ENCODE measurements around the gene MOBP.

The MOBP gene

DNA sequence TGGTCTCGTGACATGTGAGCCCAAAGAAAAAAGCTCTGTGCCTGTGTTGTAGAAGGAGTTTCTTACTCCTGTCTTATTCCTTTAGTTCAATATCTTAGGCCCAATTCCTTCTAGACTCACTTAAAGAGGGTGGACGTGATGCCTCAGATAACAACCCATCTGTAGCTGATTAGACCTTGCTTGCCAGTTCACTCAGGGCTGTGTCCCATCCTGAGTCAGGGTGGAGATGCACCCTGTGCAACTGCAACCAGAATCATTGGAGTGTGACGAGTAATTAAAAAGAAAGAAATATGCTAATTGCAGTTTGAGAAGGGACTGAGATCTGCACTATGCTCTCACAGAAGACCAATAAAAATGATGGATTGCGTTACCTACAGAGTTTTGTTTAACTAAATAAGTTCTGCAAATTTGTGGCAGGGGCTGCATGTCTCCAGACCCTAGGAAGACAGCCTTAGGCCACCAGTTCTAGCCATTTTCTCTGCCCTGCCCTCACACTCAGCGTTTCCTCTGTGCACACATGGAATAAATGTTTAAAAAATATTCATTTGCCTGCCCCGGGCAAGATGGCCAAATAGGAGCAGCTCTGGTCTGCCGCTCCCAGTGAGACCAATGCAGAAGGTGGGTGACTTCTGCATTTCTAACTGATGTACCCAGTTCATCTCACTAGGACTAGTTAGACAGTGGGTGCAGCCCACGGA lies 83.0 kb downstream of the MOBP start:
- no peak for DNase-seq

All from OCI-M1 (cell line).